CD8-positive, alpha-beta memory T cell (primary cell): ENCODE measurements around the gene ACBD6. TPM values are rescaled to one million over a fixed set of nuclear protein-coding genes. Genes with fewer than 3 reads are reported as not detected.

ENCODE experiments used
- CTCF ChIA-PET: fragments of 350-600 bp; sonication (Branson Sonifier 250); formaldehyde crosslinking; loops from one replicate; lab custom pipeline; 2021; ENCODE audit warnings: antibody characterized with exemption; lab: Charles Lee
- POLR2A ChIA-PET: fragments of 350-600 bp; sonication (Branson Sonifier 250); formaldehyde crosslinking; loops from one replicate; lab custom pipeline; 2021; ENCODE audit warnings: antibody characterized with exemption; lab: Charles Lee
- DNase-seq, 5 donors: peaks; one replicate each; pipeline versions ENCODE4 v3.0.0 to v3.0.0-alpha.2; 2020 to 2022; ENCODE audit warnings: mixed read lengths in 1 of 5
- H3K27ac ChIP-seq: one replicate; pipeline ENCODE4 v1.7.0; 2013; ENCODE audit warnings: low read depth, mild to moderate bottlenecking, low read length, moderate library complexity
- H3K27me3 ChIP-seq: 2 replicates; pipeline ENCODE4 v1.7.0; 2013; ENCODE audit warnings: low read length, mild to moderate bottlenecking; ENCODE audit not compliant: insufficient read depth, poor library complexity, severe bottlenecking
- H3K36me3 ChIP-seq: 2 replicates; pipeline ENCODE4 v1.7.0; 2013; ENCODE audit warnings: mild to moderate bottlenecking, low read length, moderate library complexity; ENCODE audit not compliant: insufficient read depth
- H3K4me1 ChIP-seq: 2 replicates; pipeline ENCODE4 v1.7.0; 2013; ENCODE audit warnings: mild to moderate bottlenecking, low read length, moderate library complexity; ENCODE audit not compliant: insufficient read depth
- H3K4me3 ChIP-seq: 2 replicates; pipeline ENCODE4 v1.7.0; 2013; ENCODE audit warnings: mild to moderate bottlenecking, low read length
- H3K9me3 ChIP-seq: 2 replicates; pipeline ENCODE4 v1.7.0; 2013; ENCODE audit warnings: mild to moderate bottlenecking, low read length
- H3K27ac Mint-ChIP-seq, 8 donors: one replicate each; pipeline ENCODE4 v1.8.0; 2020 to 2021; ENCODE audit warnings: mixed read lengths in 8 of 8, mild to moderate bottlenecking in 6 of 8, inconsistent platforms in 3 of 8, moderate library complexity in 3 of 8
- H3K27me3 Mint-ChIP-seq, 2 donors: one replicate each; pipeline ENCODE4 v1.8.0; 2020 to 2021; ENCODE audit warnings: mixed read lengths in 2 of 2, mild to moderate bottlenecking in 1 of 2, moderate library complexity in 1 of 2
- H3K36me3 Mint-ChIP-seq, 3 donors: one replicate each; pipeline ENCODE4 v1.8.0; 2020 to 2021; ENCODE audit warnings: mixed read lengths in 3 of 3, inconsistent platforms in 1 of 3, mild to moderate bottlenecking in 1 of 3
- H3K4me1 Mint-ChIP-seq, 3 donors: one replicate each; pipeline ENCODE4 v1.8.0; 2020 to 2021; ENCODE audit warnings: mixed read lengths in 3 of 3, inconsistent platforms in 1 of 3, mild to moderate bottlenecking in 1 of 3
- H3K4me3 Mint-ChIP-seq, 7 donors: one replicate each; pipeline ENCODE4 v1.8.0; 2020 to 2021; ENCODE audit warnings: mixed read lengths in 7 of 7, mild to moderate bottlenecking in 6 of 7, moderate library complexity in 4 of 7, inconsistent platforms in 2 of 7
- H3K9me3 Mint-ChIP-seq, 5 donors: one replicate each; pipeline ENCODE4 v1.8.0; 2020 to 2022; ENCODE audit warnings: mixed read lengths in 5 of 5, mild to moderate bottlenecking in 3 of 5, moderate library complexity in 2 of 5, inconsistent platforms in 1 of 5
- polyA plus RNA-seq: library from polyadenylated mRNA; unstranded; fragments of 300-500 nt; fragmentation: Illumina TruSeq; gene quantifications from one replicate; pipeline ENCODE4 v1.2.3, GENCODE V29; 2021
- total RNA-seq, 2 experiments: library from RNA; stranded (reverse); gene quantifications; one replicate each; pipeline ENCODE4 v1.2.3, GENCODE V29; 2021

The ACBD6 gene
- total and polyA plus RNA-seq, 3 experiments from 2014 or later: 33.8 to 51.4 (median 50.3) TPM

DNA sequence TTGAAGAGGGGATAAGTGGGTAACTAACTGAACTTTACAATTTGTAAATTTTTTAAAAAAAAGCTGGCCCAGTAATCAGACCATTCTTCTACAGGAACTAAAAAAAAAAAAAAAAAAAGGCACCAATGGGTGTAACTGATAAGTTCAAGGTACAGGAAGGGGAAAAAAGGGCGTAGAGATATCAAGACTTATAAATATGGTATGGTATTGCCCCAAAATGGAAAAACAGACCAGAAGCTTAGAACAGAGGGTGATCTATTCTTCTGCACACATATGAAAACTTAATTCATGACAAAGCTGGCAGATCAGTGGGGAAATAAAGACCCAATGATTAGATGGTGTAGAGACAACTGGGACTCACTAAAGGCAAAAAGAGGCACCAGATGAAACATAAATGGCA, 213.4 kb downstream of the ACBD6 start:
- Histone ChIP-seq H3K4me3 (no peak overlapping the region), H3K9me3 (no peaks in the 10 kb centered on the region), H3K4me1 (peaks cover 10% of the 10 kb centered on the region), H3K36me3 (peaks cover 5% of the 10 kb centered on the region), H3K27me3 (no peaks in the 10 kb centered on the region), H3K27ac (no peak overlapping the region)
- no peak for DNase-seq
- CTCF ChIA-PET: no interaction called here
- no peaks in the 10 kb centered on the region for H3K27me3 Mint-ChIP-seq
- H3K27ac Mint-ChIP-seq: peak overlapping the region in 2 of 8 donors; percentile 4 to 40
- POLR2A ChIA-PET: interaction anchor here (0.7 kb wide), 1 partner anchor 853 kb away, joined by 3 read pairs; no protein-coding TSS in a partner anchor
- H3K36me3 Mint-ChIP-seq: peaks cover 9 to 30% (median 16%) of the 10 kb centered on the region in 3 donors
- no peak overlapping the region for H3K4me3 Mint-ChIP-seq
- peaks cover 11 to 26% (median 22%) of the 10 kb centered on the region in 3 donors for H3K4me1 Mint-ChIP-seq
- H3K9me3 Mint-ChIP-seq: no peaks in the 10 kb centered on the region

- no peaks in the 10 kb centered on the region for H3K27me3 ChIP-seq
- H3K9me3 Mint-ChIP-seq: no peaks in the 10 kb centered on the region
- H3K4me1 ChIP-seq: peaks cover 10% of the 10 kb centered on the region
- no peak overlapping the region for H3K4me3 ChIP-seq
- peaks cover 5% of the 10 kb centered on the region for H3K36me3 ChIP-seq
- H3K36me3 Mint-ChIP-seq: peaks cover 9 to 34% (median 17%) of the 10 kb centered on the region in 3 donors
- no peak overlapping the region for H3K27ac ChIP-seq
- H3K4me1 Mint-ChIP-seq: peaks cover 11 to 26% (median 22%) of the 10 kb centered on the region in 3 donors
- no peak overlapping the region for H3K27ac Mint-ChIP-seq
- no peak for DNase-seq
- no peaks in the 10 kb centered on the region for H3K27me3 Mint-ChIP-seq
- ChIA-PET CTCF (interaction anchor here (0.6 kb wide), 1 partner anchor 31 kb away, joined by 3 read pairs; no protein-coding TSS in a partner anchor), POLR2A (interaction anchor here (0.7 kb wide), 1 partner anchor 854 kb away, joined by 3 read pairs; no protein-coding TSS in a partner anchor)
- H3K9me3 ChIP-seq: no peaks in the 10 kb centered on the region
- H3K4me3 Mint-ChIP-seq: no peak overlapping the region
Measured at GRCh38 chr1:180287988-180288705, 214.2 kb downstream of the ACBD6 start.

DNA sequence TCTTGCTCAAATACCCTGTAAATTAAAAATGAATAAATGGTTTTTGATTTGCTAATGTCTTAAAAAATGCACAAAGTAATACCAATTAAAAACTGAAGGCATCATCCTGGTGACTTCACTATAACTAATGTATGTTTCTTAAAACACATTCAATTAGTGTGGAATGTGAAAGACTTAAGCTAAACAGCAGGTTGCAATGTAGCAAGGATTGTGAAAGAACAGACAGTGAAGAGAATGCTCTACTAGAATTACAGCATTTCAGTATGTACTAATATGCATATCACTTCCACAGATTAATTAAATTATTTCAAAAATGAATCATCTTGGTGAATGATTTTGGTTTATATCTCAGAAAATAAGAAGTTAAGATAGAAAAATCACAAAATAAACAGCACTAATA, 216.0 kb downstream of the ACBD6 start:
- no peak overlapping the region for H3K27ac Mint-ChIP-seq
- CTCF ChIA-PET: interaction anchor here (1.6 kb wide), 1 partner anchor 33 kb away, joined by 4 read pairs; no protein-coding TSS in a partner anchor
- no peak overlapping the region for H3K27ac ChIP-seq
- H3K4me3 Mint-ChIP-seq: no peak overlapping the region
- peaks cover 11 to 26% (median 22%) of the 10 kb centered on the region in 3 donors for H3K4me1 Mint-ChIP-seq
- peaks cover 10% of the 10 kb centered on the region for H3K4me1 ChIP-seq
- no peak overlapping the region for H3K4me3 ChIP-seq
- no peaks in the 10 kb centered on the region for H3K9me3 Mint-ChIP-seq
- POLR2A ChIA-PET: no interaction called here
- H3K27me3 Mint-ChIP-seq: no peaks in the 10 kb centered on the region
- no peaks in the 10 kb centered on the region for H3K27me3 ChIP-seq
- H3K36me3 Mint-ChIP-seq: peaks cover 0 to 42% (median 20%) of the 10 kb centered on the region in 3 donors
- DNase-seq: no peak
- H3K9me3 ChIP-seq: no peaks in the 10 kb centered on the region
- peaks cover 5% of the 10 kb centered on the region for H3K36me3 ChIP-seq

GRCh38 chr1:180283098-180283497, 219.3 kb downstream of the ACBD6 start:
- H3K4me3 Mint-ChIP-seq: no peak overlapping the region
- ChIA-PET POLR2A (no interaction called here), CTCF (no interaction called here)
- no peaks in the 10 kb centered on the region for H3K27me3 Mint-ChIP-seq
- peaks cover 6 to 63% (median 31%) of the 10 kb centered on the region in 3 donors for H3K36me3 Mint-ChIP-seq
- peak overlapping the region in 1 of 8 donors; percentile 6 for H3K27ac Mint-ChIP-seq
- no peak for DNase-seq
- no peaks in the 10 kb centered on the region for H3K4me1 Mint-ChIP-seq
- no peaks in the 10 kb centered on the region for H3K9me3 Mint-ChIP-seq
- Histone ChIP-seq H3K36me3 (peaks cover 5% of the 10 kb centered on the region), H3K27me3 (no peaks in the 10 kb centered on the region), H3K4me1 (no peaks in the 10 kb centered on the region), H3K4me3 (no peak overlapping the region), H3K9me3 (no peaks in the 10 kb centered on the region), H3K27ac (no peak overlapping the region)

GRCh38 chr1:180282401-180283044, 219.9 kb downstream of the ACBD6 start:
- H3K27me3 Mint-ChIP-seq: no peaks in the 10 kb centered on the region
- H3K4me1 Mint-ChIP-seq: no peaks in the 10 kb centered on the region
- H3K9me3 Mint-ChIP-seq: no peaks in the 10 kb centered on the region
- no peak overlapping the region for H3K4me3 ChIP-seq
- H3K36me3 ChIP-seq: peaks cover 1% of the 10 kb centered on the region
- no peak overlapping the region for H3K4me3 Mint-ChIP-seq
- peaks cover 6 to 63% (median 32%) of the 10 kb centered on the region in 3 donors for H3K36me3 Mint-ChIP-seq
- no peaks in the 10 kb centered on the region for H3K27me3 ChIP-seq
- POLR2A ChIA-PET: no interaction called here
- H3K9me3 ChIP-seq: no peaks in the 10 kb centered on the region
- no peak for DNase-seq
- H3K4me1 ChIP-seq: no peaks in the 10 kb centered on the region
- CTCF ChIA-PET: no interaction called here
- no peak overlapping the region for H3K27ac ChIP-seq
- H3K27ac Mint-ChIP-seq: no peak overlapping the region

GRCh38 chr1:180281490-180281889, 220.9 kb downstream of the ACBD6 start:
- H3K4me3 Mint-ChIP-seq: no peak overlapping the region
- no peak overlapping the region for H3K4me3 ChIP-seq
- H3K27me3 Mint-ChIP-seq: no peaks in the 10 kb centered on the region
- ChIA-PET POLR2A (no interaction called here), CTCF (no interaction called here)
- H3K36me3 Mint-ChIP-seq: peaks cover 6 to 65% (median 32%) of the 10 kb centered on the region in 3 donors
- no peaks in the 10 kb centered on the region for H3K36me3 ChIP-seq
- no peak for DNase-seq
- H3K27ac Mint-ChIP-seq: no peak overlapping the region
- H3K4me1 Mint-ChIP-seq: no peaks in the 10 kb centered on the region
- no peak overlapping the region for H3K27ac ChIP-seq
- H3K4me1 ChIP-seq: no peaks in the 10 kb centered on the region
- H3K9me3 Mint-ChIP-seq: no peaks in the 10 kb centered on the region
- H3K9me3 ChIP-seq: no peaks in the 10 kb centered on the region
- no peaks in the 10 kb centered on the region for H3K27me3 ChIP-seq

- Mint-ChIP-seq H3K9me3 (no peaks in the 10 kb centered on the region), H3K36me3 (peaks cover 6 to 69% (median 30%) of the 10 kb centered on the region in 3 donors), H3K4me1 (no peaks in the 10 kb centered on the region), H3K27me3 (no peaks in the 10 kb centered on the region), H3K4me3 (no peak overlapping the region), H3K27ac (no peak overlapping the region)
- Histone ChIP-seq H3K27me3 (no peaks in the 10 kb centered on the region), H3K36me3 (no peaks in the 10 kb centered on the region), H3K27ac (no peak overlapping the region), H3K9me3 (no peaks in the 10 kb centered on the region), H3K4me1 (no peaks in the 10 kb centered on the region), H3K4me3 (no peak overlapping the region)
- DNase-seq: no peak
- ChIA-PET POLR2A (no interaction called here), CTCF (no interaction called here)
Measured at GRCh38 chr1:180280617-180281016, 221.8 kb downstream of the ACBD6 start.

DNA sequence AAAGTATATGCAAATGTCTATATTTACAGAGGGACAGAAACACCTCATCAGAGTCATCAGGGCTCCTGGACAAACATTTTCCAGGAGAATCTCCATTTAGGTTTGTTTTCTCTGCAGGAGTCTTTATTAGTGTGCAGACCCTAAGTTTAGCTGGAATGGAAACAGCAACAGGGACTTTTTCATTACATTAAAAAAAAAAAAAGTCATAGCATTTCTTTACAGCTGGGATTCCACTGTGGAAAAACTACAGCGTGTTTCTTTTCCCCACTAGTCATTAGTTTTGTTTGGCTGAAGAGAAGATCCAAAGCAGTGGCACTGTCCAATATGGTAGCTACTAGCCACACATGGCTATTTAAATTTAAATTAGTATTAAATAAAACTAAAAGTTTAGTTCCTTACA, 222.7 kb downstream of the ACBD6 start:
- H3K9me3 Mint-ChIP-seq: no peaks in the 10 kb centered on the region
- H3K4me1 Mint-ChIP-seq: no peaks in the 10 kb centered on the region
- Histone ChIP-seq H3K36me3 (no peaks in the 10 kb centered on the region), H3K4me1 (no peaks in the 10 kb centered on the region), H3K27me3 (no peaks in the 10 kb centered on the region), H3K27ac (no peak overlapping the region), H3K4me3 (no peak overlapping the region), H3K9me3 (no peaks in the 10 kb centered on the region)
- H3K36me3 Mint-ChIP-seq: peaks cover 9 to 72% (median 30%) of the 10 kb centered on the region in 3 donors
- no peak overlapping the region for H3K4me3 Mint-ChIP-seq
- POLR2A ChIA-PET: no interaction called here
- no peaks in the 10 kb centered on the region for H3K27me3 Mint-ChIP-seq
- no peak for DNase-seq
- CTCF ChIA-PET: no interaction called here
- H3K27ac Mint-ChIP-seq: no peak overlapping the region
